SK-MEL-5 (cell line): ENCODE measurements around the gene DBH. TPM values are rescaled to one million over a fixed set of nuclear protein-coding genes. Genes with fewer than 3 reads are reported as not detected.

Source experiments
- DNase-seq: peaks from one replicate; pipeline ENCODE4 v3.0.0-alpha.2; 2016; ENCODE audit warnings: low read depth, low spot score
- in situ Hi-C: cut with HindIII; loops from 2 replicates; pipeline ENCODE4 v1.10.0; 2016; ENCODE audit warnings: low sequenced_read_pairs, high pct_unique_total_duplicates, low pct_unique_long_range_greater_than_20kb
- total RNA-seq: library from RNA; depleted of rRNA; stranded (reverse); fragments of >200 nt; shearing (Covaris generic); gene quantifications from 2 replicates; pipeline ENCODE4 v1.2.3, GENCODE V29; 2014

The DBH gene
- total RNA-seq, 1 experiment from 2014 or later: not detected

DNA sequence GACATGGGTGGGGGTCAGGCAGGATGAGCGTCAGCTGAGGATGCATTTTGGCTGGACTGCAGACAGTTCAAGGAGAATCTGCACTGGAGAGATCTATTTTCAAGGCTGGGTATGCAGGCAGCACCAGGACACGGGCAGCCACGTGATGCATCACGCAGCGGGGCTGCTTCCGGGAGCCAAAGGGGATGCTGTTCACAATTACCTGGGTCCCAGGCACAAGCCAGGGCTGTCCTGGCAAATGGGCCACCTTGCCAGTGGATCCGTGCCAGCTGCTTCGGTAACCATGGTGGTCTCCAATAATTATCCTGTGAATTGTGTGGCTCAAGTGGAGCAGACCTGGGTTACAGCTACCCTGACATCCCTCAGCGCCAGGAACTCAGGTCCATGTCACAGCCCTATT is 17.5 kb downstream of the DBH start:
- no peak for DNase-seq
- in situ Hi-C loops: no loop called here

DNA sequence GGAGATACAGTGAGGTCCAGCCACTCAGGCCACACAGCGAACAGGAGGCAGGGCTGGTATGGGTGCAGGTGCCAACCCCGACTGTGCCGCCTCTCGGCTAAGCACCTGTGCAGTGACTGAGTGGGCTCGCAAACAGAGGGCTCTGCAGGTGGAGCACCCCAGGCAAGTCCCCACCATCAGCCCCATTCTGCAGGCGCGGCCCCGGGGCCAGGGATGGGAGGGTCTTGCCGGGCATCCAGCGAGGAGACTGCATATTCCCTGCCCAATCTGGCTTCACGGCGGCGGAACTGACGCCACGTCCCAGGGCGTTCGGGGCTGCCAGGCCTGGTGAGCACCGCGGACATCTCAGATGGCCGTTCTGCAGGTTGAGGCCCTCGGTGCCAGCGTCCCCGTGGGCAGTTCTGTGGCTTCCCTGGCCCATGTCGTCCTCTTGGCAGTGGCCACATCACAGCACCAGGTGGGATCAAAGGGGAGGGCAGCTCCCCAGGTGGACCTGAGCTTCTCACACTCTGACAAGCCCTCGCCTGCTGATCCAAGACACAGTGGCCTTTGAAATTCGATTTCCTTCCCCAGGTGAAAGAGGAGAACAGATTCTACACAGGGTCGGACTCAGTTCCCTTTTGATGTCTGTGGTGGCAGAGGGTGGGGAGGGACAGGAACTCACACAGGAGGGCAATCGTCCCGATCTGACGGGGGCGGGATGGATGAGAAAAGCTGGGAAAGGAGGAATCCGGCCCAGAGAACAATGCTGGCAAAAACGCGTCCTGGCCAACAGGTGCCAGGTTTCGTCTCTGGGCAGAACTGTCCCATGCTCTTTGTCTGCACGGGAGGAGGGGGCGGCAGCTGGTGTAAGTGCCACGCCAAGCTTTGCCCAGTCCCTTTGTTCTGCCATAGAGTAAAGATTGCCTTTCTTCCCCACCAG is 18.8 kb downstream of the DBH start:
- DNase-seq: no peak
- in situ Hi-C loops: no loop called here

DNA sequence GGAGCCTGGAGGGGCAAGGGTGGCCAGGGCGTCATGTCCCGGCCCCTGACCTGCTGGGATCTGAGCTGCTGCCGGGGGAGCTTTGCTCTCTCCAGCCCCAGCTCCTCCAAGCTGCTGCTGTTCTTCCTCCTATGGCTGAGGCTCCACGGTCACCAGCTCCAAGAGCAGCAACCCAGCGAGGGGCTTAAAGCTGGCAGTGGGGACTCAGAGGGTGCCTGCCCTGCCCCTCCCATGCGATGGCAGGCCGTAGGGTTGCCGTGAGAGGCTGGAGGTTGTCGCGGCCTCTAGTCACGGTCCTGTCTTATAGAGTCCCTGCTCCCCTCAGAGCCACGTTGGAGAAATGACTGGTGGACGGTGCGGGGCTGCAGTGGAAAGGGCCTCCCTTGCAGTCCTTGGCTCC is 19.5 kb downstream of the DBH start:
- in situ Hi-C loops: no loop called here
- DNase-seq: no peak

DNA sequence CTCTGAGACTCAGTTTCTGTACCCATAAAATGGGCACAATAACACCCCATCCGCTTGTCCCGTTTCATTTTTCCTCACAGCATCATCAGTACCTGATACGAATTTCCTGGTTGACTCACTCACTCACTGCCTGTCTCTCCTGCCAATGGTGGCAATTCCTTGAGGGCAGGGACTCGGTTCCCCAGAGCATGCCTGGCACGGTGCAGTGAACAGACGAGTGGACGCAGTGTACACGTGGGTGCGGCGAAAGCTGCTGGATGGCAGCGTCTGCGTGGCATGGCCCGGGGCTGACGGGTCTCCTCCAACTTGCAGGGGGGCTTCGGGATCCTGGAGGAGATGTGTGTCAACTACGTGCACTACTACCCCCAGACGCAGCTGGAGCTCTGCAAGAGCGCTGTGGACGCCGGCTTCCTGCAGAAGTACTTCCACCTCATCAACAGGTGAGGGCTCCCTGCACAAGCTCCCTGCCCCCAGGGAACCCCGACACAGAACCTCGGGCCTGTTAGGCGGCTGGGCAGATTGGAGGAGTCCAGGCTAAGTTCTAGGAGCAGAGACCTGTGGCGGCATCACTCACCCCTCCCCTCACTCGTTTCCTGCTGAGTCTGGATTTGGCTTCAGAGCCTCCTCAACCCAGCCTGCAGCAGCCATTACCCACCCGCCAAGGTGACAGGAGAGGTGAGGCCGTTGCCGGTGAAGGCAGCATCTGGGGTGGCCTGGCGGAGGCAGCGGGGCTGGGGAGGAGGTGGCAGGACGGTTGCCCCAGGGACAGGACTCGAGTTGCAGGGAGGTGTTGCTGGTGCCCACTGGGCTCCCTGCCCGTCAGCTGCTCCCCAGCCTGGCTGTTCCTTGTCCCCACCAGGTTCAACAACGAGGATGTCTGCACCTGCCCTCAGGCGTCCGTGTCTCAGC is 20.3 kb downstream of the DBH start:
- in situ Hi-C loops: no loop called here

DNA sequence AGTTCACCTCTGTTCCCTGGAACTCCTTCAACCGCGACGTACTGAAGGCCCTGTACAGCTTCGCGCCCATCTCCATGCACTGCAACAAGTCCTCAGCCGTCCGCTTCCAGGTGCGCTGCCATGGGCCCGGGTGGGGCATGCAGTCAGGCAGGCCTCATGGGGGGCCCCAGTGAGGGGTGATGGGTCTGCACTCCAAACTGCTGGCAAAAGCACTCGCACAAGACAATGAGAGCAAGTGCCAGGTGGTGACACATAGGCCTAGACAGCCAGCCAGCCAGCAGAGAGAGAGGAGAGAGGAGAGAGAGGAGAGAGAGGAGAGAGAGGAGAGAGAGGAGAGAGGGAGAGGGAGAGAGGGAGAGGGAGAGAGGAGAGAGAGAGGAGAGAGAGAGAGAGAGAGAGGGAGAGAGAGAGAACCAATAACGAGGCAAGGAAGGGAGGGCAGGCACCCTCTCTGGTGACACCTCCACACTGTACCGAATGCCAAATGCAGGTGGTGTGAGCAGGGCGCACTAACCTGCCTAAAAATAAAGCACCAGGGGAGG is 21.0 kb downstream of the DBH start:
- in situ Hi-C loops: no loop called here
- no peak for DNase-seq

More for the DNA sequence above, 20.3 kb downstream of the DBH start:
- no peak for DNase-seq

DNA sequence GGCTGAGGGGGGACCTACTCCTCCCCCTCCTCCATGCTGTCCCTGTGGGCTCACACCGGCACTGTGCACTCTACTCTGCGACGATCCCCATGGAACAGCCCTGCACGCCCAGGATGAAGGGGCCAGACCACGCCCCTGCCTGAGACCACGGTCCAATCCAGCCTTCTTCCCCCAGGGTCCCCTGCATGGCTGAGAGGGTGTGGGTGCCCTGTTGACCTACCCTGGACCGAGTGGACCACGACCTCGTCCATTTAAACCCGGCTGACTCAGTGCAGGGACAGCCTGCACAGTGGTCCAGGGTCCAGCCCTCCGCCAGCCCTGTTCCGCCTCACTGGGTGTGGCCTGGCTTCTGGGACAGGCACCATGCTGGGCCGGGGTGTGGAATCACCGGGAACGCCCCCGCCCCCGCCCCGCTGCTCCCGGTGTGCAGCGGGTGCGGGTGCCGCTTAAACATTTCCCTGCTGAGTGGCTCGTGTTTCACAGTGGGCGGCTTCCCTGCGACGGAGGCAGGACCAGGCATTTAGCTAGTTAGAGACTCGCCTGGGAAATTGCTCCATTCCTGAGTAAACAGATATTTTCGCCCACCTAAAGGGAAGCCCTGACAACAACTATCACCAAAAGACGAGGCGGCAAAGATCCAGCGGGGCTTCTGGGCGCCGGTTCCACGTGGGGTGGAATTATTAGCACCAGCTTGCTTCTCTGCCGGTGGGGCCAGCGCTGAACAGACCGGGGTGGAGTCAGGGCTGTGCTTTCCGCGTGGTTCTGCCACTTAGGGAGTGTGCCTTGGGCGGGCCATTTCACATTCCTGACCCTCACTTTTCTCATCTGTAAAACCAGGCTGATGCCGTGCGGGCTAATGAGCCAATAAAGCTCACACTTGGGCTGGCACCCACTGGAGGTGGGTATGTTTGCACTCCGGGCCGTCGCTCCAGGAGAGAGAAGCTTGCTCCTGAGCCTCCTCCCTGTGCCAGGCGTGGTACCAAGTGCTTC is 22.6 kb downstream of the DBH start:
- in situ Hi-C loops: no loop called here
- peak; percentile 11 for DNase-seq

DNA sequence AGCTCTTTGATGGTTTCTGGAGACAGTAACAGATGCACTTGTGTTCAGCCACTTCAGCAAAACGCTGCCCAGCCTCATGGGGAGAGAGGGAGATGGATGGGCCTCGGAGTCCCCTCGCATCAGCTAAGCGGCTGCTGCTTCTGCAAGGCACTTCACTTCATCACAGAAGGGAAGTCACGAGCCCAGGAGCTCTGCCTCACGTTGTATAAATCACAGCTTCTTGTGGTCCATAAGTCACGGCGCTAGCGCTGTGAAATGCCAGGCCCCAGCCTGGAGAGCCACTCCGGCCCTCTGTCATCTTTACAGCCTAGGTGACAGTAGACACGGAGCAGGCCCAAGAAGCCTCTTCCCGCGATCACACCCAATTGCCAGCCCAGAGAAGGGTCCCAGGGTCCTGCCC is 23.4 kb downstream of the DBH start:
- no peak for DNase-seq
- in situ Hi-C loops: no loop called here

DNA sequence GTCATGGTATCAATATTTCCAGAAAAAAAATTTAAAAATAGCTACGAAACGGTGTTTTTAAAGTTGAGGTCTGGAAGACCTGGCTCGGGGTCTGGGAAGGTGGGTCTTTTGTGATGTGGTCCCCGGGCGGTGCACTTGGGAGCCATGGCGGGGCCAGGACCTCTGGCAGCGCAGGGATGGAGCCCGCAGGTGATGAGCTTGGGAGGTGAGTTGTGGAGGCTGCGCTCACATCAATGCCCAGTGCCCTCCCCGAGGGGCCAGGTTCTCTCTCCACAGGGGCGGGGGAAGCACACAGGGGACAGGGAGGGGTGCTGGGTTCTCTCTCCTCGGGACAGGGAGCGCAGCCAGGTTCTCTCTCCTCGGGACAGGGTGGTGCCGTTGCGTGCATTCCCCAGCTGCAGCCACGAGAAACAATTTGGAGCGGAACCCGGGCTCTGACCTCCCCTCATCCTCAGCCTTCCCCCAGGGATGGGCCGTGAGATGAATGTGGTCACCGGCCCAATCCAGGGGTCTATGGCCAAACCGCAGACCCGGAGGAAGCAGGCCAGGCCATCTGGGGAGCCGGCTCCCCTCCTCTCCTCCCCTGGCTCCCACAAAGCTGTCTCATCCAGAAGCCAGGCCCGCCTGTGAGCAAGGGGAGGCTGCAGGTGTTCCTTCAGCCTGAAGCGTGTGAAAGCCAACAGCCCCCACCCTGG is 25.8 kb downstream of the DBH start:
- DNase-seq: no peak

DNA sequence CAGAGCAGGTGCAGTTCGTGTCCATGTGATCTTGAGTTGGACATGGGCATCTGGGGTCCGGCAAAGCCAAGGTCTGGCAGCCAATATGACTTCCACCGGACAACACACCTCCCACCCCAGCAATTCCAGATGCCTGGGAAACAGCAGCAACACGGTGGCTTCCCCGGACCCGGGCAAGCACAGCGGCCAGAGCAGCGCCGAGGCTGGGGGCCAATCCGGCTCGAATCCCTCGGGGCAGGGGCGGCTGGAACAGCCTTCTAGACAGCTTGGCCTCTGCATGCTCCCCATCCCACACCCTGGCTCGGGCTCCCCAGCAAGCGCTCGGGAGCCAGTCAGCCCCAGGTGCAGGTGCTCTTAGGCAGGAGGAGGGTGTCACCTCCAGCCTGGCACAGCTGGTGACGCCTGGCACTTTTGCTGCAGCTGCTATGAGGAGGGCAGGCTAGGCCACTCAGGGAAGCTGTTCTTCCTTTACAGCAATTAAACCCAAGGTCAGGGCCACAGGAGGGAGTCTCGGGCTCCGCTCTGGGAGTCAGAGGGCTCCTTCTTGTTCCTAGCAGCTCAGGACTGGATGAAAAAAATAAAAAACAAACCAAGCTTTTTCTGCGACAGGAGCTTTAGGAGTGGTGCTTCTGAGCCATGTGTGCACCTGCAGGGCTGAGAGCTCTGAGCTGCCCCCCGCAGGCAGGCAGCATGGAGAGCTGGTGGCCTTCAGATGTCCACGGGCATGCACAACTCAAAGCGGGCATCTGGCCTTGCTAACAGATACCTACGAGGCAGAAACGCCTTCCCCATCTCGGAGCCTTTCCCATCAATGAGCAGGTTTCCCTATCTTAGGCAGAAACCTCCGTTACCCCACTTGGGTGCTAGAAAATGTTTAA is 28.2 kb downstream of the DBH start:
- DNase-seq: no peak
- in situ Hi-C loops: no loop called here

More for the DNA sequence above, 25.8 kb downstream of the DBH start:
- in situ Hi-C loops: no loop called here

DNA sequence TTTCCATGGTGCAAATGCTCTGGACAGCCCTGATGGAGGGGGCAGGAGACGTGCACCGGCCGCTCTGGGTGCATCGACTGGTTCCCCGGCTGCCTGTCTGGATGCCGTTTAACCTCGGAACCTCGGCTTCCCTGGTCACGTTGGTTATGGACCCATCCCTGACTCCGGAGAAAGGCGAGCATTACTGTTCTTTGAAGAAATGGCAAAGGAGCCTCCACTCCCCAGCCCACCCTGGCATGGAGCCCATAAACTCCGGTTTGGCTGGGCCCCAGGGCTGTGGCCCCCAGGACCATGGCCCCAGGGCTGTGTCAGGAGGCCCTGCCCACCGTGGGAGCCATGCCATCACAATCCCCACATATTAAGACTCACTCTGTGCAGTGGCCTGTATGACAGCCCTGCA is 28.9 kb downstream of the DBH start:
- in situ Hi-C loops: no loop called here
- no peak for DNase-seq

DNA sequence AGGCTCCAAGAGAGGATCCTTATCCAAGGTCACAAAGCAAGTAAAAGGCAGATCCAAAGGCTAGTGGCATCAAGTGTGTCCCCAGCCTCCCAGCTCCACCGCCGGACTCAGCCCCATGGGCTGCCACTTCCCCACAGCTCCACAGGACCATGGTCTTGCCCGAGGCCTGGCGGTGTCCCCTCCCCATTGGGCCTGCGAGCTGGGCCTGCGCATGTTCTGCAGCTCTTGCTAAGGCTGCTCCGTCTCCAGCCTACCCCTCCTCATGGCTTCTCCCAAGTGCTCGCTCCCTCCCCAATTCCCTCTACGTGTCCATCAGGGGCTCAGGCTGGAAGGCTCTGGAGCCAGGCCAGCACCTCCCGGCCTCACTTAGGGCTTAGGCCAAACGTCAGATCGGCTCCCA is 29.4 kb downstream of the DBH start:
- no peak for DNase-seq
- in situ Hi-C loops: no loop called here

DNA sequence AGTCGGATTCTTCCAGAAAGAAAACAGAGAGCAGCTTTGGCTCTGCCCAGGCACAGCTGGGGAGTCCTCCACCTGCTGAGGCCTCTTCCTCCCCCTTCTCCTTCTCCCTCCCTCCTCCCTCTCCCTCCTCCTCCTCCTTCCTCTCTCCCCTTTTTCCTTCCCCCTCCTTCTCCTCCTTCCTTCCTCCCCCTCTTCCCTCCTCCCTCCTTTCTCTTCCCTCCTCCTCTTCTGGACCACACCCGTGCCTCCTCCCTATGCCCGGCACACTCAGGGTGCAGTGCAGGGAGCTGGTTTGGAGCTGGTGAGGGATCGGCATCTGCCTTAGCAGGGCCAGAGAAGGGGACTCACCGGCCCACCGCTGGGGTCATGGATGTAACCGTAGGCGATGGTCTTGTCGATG is 30.2 kb downstream of the DBH start:
- DNase-seq: no peak
- in situ Hi-C loops: no loop called here

DNA sequence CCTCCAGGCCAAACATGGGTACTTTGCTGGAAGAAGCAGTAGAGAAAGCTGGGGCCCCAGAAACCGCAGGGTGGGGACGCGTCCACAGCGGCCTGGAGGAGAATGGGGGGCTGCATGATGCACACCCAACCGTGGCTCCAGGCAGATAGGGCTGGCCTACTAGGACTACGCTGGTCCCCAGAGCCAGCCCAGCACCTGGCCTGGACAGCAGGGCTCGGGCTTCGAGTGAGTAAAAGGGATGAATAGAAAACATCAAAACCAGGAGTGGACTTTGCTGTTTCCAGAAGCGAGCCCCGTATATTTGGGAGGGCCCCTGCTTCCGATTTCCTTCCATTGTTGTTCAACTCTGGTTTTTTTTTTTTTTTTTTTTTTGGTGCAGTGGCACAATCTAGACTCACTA is 30.7 kb downstream of the DBH start:
- DNase-seq: no peak
- in situ Hi-C loops: no loop called here

DNA sequence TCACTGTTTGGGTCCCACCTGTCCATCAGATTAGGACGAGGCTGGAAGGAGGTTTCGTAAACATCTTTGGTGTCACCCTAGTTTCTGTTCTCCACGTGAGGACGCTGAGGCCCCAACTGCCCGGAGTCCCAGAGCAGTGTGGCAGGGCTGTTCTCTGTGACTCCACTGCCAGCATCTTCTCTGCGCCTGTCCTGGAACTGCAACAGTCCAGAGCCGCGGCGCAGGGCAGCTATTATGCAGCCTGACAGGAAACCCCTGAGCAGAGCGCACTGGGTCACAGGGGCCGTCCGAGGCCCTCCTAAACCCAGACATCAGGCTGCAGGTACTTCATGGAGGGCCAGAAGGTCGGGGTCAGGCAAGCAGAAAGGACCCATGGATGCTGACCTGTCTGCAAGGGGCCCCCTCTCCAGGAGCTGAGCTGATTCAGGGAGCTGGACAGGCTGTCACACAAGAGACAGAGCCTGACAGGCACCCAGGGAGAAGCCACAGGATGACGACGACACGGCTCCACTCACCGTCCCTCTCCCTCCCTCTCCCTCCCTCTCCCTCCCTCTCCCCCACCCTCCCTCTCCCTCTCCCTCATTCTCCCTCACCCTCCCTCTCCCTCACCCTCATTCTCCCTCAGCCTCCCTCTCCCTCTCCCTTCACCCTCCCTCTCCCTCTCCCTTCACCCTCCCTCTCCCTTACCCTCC is 31.7 kb downstream of the DBH start:
- in situ Hi-C loops: no loop called here
- no peak for DNase-seq

DNA sequence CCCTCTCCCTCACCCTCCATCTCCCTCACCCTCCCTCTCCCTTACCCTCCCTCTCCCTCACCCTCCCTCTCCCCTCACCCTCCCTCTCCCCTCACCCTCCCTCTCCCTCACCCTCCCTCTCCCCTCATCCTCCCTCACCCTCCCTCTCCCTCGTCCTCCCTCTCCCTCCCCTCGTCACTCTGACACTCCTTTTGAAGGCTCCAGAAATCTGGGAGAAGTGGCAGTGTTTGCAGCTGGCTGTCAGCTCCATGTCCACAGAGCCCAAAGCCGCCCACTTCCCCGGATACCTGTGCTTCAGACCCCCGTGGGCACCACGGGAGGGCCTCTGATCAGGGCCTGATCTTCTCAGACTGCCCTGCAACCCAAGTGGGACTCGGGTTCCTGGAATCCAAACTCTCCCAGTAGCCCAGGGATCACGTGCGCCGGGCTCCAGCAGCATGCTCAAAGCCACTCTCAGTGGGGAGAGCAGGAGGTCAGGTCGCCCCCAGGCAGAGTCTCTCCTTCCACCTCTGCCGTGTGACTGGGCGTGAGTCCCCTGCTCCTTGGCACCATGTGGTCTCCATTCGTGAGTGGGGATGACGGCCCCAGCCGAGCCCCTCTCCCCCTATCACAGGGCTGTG is 33.1 kb downstream of the DBH start:
- in situ Hi-C loops: no loop called here
- DNase-seq: no peak
